ENCODE results near the gene SLC2A10. TPM values are rescaled to one million over a fixed set of nuclear protein-coding genes. Genes with fewer than 3 reads are reported as not detected.
"Not testable (repeated sequence)": the region's sequence is repeated elsewhere in the genome, so short reads cannot be mapped to it uniquely, and the experiment has no call there.

SLC2A10 gene
- total RNA-seq, 4 donors from 2014 or later, result 10.0 to 20.1 (median 11.5) TPM

DNA sequence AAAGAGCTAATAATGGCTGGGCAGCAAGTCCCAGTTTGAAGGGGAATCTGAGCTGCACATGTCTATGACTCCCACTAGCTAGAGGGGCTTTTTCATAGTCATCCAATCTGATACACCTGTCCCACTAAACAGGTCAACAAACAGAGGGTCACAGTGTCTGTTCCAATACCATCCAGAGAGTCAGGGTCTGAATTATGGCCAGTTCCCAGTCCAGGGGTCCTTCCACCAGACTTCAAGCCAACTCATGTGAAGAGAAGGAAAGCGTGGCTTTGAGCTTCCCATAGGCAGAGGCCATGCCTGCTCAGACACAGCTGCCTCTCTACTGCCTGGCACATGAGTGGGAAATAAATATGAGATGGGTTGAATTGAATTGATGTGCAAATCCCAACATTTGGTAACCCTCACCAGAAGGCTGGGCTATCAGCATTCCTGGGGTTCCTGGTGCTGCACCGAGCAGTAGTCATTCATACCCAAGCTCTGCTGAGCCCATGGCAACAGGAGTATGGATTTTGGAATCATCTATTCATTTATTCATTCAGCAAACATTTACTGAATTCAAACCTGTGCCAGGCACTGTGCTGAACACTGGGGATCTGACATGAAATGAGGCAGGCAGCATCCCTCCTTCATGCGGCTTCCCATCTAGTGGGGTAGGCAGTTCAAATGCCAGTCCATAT, 37.4 kb upstream of the SLC2A10 start:
- no peak for TF ChIP-seq CTCF (IDR thresholded peaks at IDR 0.05)
- TF ChIP-seq POLR2AphosphoS5 (IDR thresholded peaks at IDR 0.05), result no peak
- no peak for TF ChIP-seq EP300 (IDR thresholded peaks at IDR 0.05)
- TF ChIP-seq POLR2A (IDR thresholded peaks at IDR 0.05), result no peak
- no peak for ATAC-seq
- Histone ChIP-seq H3K4me3 (no peak overlapping the region), H3K4me1 (no peaks in the 10 kb centered on the region), H3K27ac (no peak overlapping the region), H3K9me3 (peaks cover 0 to 19% (median 0%) of the 10 kb centered on the region in 3 donors), H3K27me3 (no peaks in the 10 kb centered on the region), H3K36me3 (peaks cover 0 to 7% of the 10 kb centered on the region in 2 donors)
- 84% methylated on average over 2 of the region's 3 CpGs; no CpG with 5 or more reads in 1 of the 2 donors for WGBS, 2 donors (ENCODE audit: low coverage in 1 of 2)

DNA sequence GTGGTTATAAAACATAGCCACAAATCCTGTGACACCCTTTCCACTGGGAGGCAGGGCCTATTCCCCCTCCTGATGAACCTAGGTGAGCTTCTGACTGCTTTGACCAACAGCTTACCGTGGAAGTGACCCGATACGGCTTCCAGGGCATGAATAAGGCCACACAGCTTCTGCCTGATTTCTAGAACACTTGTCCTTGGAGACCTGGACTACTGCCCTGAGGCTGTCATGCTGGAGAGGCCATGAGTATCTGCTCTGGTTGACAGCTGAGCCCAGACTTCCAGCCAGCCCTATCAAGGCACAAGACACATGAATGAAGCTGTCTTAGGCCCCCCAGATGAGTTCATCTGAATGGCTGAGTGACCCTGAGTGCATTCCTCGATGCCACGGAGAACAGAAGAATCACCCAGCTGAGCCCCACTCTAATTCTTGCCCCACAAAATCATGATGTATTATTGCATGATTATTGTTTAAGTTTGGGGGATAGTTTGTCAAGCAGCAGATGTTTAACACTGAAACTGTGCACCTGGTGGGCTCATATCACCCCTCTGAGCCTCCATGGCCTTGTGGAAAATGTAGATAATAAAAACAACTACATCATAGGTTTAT, 36.8 kb upstream of the SLC2A10 start:
- peaks cover 0 to 19% (median 0%) of the 10 kb centered on the region in 3 donors for H3K9me3 ChIP-seq
- WGBS, 2 donors (ENCODE audit: low coverage in 1 of 2), result 86 to 90% methylated on average over 2 to 3 of the region's 5 CpGs
- no peak for ATAC-seq
- H3K36me3 ChIP-seq, result peaks cover 0 to 7% of the 10 kb centered on the region in 2 donors
- no peak for TF ChIP-seq CTCF (IDR thresholded peaks at IDR 0.05)
- no peak for TF ChIP-seq EP300 (IDR thresholded peaks at IDR 0.05)
- TF ChIP-seq POLR2AphosphoS5 (IDR thresholded peaks at IDR 0.05), result no peak
- no peak for TF ChIP-seq POLR2A (IDR thresholded peaks at IDR 0.05)
- H3K27me3 ChIP-seq, result no peaks in the 10 kb centered on the region
- H3K27ac ChIP-seq, result no peak overlapping the region
- H3K4me1 ChIP-seq, result no peaks in the 10 kb centered on the region
- H3K4me3 ChIP-seq, result no peak overlapping the region

DNA sequence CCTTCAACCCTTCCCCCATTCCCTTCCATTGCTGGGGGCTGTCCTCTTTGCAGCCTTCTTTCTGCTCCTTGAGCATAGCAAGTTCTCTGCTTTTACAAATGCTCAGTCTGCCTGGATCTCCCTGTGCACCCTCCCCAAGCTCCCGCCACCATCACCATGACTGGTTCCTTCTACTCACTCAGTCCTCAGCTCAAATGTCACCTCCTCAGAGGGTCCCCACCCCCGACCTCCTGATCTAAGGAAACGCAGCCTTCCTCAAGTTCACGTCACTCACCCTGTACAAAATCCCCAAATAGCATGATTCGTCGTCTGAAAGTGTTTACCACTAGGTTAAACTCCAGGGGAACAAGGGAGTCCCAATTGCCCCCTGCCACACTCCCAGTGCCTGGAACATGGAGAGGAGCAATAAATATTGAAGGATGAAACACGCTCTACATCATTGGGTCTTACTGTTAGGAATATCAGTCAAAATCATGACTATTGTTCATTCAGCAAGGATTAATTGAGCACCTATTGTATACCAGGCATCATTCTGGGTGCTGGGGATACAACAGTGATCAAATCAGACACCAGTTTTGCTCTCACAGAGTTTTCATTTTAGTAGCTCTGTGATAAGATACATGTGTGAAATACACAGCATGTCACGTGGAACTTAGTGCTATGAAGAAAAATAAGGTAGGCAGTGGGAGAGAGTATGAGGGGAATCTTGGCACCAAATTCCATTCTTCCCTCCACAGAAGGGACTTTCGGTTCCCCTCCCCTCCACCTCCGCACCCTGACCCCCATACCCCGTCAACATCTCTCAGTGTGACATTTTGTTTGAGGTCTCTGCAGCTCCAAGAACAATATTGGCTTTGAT, 35.8 kb upstream of the SLC2A10 start:
- Histone ChIP-seq H3K4me3 (no peak overlapping the region), H3K9me3 (peaks cover 0 to 19% (median 0%) of the 10 kb centered on the region in 3 donors), H3K4me1 (no peaks in the 10 kb centered on the region), H3K27ac (no peak overlapping the region), H3K27me3 (no peaks in the 10 kb centered on the region), H3K36me3 (peaks cover 0 to 3% of the 10 kb centered on the region in 2 donors)
- TF ChIP-seq CTCF (IDR thresholded peaks at IDR 0.05), result no peak
- no peak for TF ChIP-seq POLR2AphosphoS5 (IDR thresholded peaks at IDR 0.05)
- TF ChIP-seq EP300 (IDR thresholded peaks at IDR 0.05), result no peak
- no peak for TF ChIP-seq POLR2A (IDR thresholded peaks at IDR 0.05)
- ATAC-seq, result no peak
- 79 to 87% methylated on average over 7 to 8 of the region's 11 CpGs for WGBS, 2 donors (ENCODE audit: low coverage in 1 of 2)

- no peak overlapping the region for H3K27ac ChIP-seq
- H3K27me3 ChIP-seq, result no peaks in the 10 kb centered on the region
- TF ChIP-seq CTCF (IDR thresholded peaks at IDR 0.05) (no peak), POLR2A (IDR thresholded peaks at IDR 0.05) (no peak), POLR2AphosphoS5 (IDR thresholded peaks at IDR 0.05) (no peak), EP300 (IDR thresholded peaks at IDR 0.05) (no peak)
- H3K4me3 ChIP-seq, result no peak overlapping the region
- ATAC-seq, result no peak
- H3K36me3 ChIP-seq, result no peaks in the 10 kb centered on the region
- no peaks in the 10 kb centered on the region for H3K4me1 ChIP-seq
- 52 to 83% methylated on average over 2 to 8 of the region's 14 CpGs for WGBS, 2 donors (ENCODE audit: low coverage in 1 of 2)
- H3K9me3 ChIP-seq, result peaks cover 0 to 19% (median 0%) of the 10 kb centered on the region in 3 donors
These were observed 35.0 kb upstream of the SLC2A10 start for GRCh38 chr20:46674253-46675083.

- not testable (repeated sequence) for H3K36me3 ChIP-seq, H3K4me1 ChIP-seq, H3K27ac ChIP-seq, H3K9me3 ChIP-seq, H3K27me3 ChIP-seq, H3K4me3 ChIP-seq, ATAC-seq
- WGBS, 2 donors (ENCODE audit: low coverage in 1 of 2), result 67 to 80% methylated on average over 2 to 3 of the region's 14 CpGs
These were observed 32.7 kb upstream of the SLC2A10 start for GRCh38 chr20:46676649-46677316.

All from gastroesophageal sphincter (tissue), 4 donors.